ENCODE measurements around the gene TIMD4. TPM values are rescaled to one million over a fixed set of nuclear protein-coding genes. Genes with fewer than 3 reads are reported as not detected.

Gene TIMD4
- polyA plus RNA-seq, 2 donors, result 0.04 TPM; not detected in 1

GRCh38 chr5:156912869-156913268 is 50.2 kb downstream of the TIMD4 start:
- Histone ChIP-seq H3K4me1 (ENCODE audit: control insufficient read depth in 2 of 2, insufficient read depth in 2 of 2, low read length in 1 of 2) (no peaks in the 10 kb centered on the region), H3K9me3 (ENCODE audit: control insufficient read depth in 2 of 2, insufficient read depth in 1 of 2, low read depth in 1 of 2, low read length in 1 of 2) (no peaks in the 10 kb centered on the region), H3K27ac (ENCODE audit: low read depth in 2 of 2, low read length in 1 of 2) (no peak overlapping the region), H3K27me3 (ENCODE audit: control insufficient read depth in 1 of 2, insufficient read depth in 2 of 2, low read length in 2 of 2) (no peaks in the 10 kb centered on the region), H3K36me3 (ENCODE audit: control insufficient read depth in 2 of 2, insufficient read depth in 2 of 2, low read length in 1 of 2) (no peaks in the 10 kb centered on the region), H3K4me3 (ENCODE audit: low read depth in 1 of 2, low read length in 2 of 2) (no peak overlapping the region)
- WGBS, 2 donors, result 68 to 80% methylated on average over 5 of the region's 5 CpGs

- H3K4me3 ChIP-seq (ENCODE audit: low read depth in 1 of 2, low read length in 2 of 2), result no peak overlapping the region
- no peaks in the 10 kb centered on the region for H3K9me3 ChIP-seq (ENCODE audit: control insufficient read depth in 2 of 2, insufficient read depth in 1 of 2, low read depth in 1 of 2, low read length in 1 of 2)
- H3K36me3 ChIP-seq (ENCODE audit: control insufficient read depth in 2 of 2, insufficient read depth in 2 of 2, low read length in 1 of 2), result no peaks in the 10 kb centered on the region
- 95% methylated on average over 6 of the region's 6 CpGs for WGBS, 2 donors
- no peak overlapping the region for H3K27ac ChIP-seq (ENCODE audit: low read depth in 2 of 2, low read length in 1 of 2)
- no peaks in the 10 kb centered on the region for H3K27me3 ChIP-seq (ENCODE audit: control insufficient read depth in 1 of 2, insufficient read depth in 2 of 2, low read length in 2 of 2)
- H3K4me1 ChIP-seq (ENCODE audit: control insufficient read depth in 2 of 2, insufficient read depth in 2 of 2, low read length in 1 of 2), result no peaks in the 10 kb centered on the region
Measured at GRCh38 chr5:156909180-156909579, 53.8 kb downstream of the TIMD4 start.

- Histone ChIP-seq H3K4me1 (ENCODE audit: control insufficient read depth in 2 of 2, insufficient read depth in 2 of 2, low read length in 1 of 2) (no peaks in the 10 kb centered on the region), H3K4me3 (ENCODE audit: low read depth in 1 of 2, low read length in 2 of 2) (no peak overlapping the region), H3K27ac (ENCODE audit: low read depth in 2 of 2, low read length in 1 of 2) (no peak overlapping the region), H3K9me3 (ENCODE audit: control insufficient read depth in 2 of 2, insufficient read depth in 1 of 2, low read depth in 1 of 2, low read length in 1 of 2) (no peaks in the 10 kb centered on the region), H3K27me3 (ENCODE audit: control insufficient read depth in 1 of 2, insufficient read depth in 2 of 2, low read length in 2 of 2) (no peaks in the 10 kb centered on the region), H3K36me3 (ENCODE audit: control insufficient read depth in 2 of 2, insufficient read depth in 2 of 2, low read length in 1 of 2) (no peaks in the 10 kb centered on the region)
- 84 to 86% methylated on average over 6 of the region's 6 CpGs for WGBS, 2 donors
Measured at GRCh38 chr5:156907667-156908066, 55.4 kb downstream of the TIMD4 start.

GRCh38 chr5:156906807-156907206 is 56.2 kb downstream of the TIMD4 start:
- no peaks in the 10 kb centered on the region for H3K36me3 ChIP-seq (ENCODE audit: control insufficient read depth in 2 of 2, insufficient read depth in 2 of 2, low read length in 1 of 2)
- H3K27ac ChIP-seq (ENCODE audit: low read depth in 2 of 2, low read length in 1 of 2), result no peak overlapping the region
- no peaks in the 10 kb centered on the region for H3K27me3 ChIP-seq (ENCODE audit: control insufficient read depth in 1 of 2, insufficient read depth in 2 of 2, low read length in 2 of 2)
- H3K4me3 ChIP-seq (ENCODE audit: low read depth in 1 of 2, low read length in 2 of 2), result no peak overlapping the region
- no peaks in the 10 kb centered on the region for H3K9me3 ChIP-seq (ENCODE audit: control insufficient read depth in 2 of 2, insufficient read depth in 1 of 2, low read depth in 1 of 2, low read length in 1 of 2)
- no peaks in the 10 kb centered on the region for H3K4me1 ChIP-seq (ENCODE audit: control insufficient read depth in 2 of 2, insufficient read depth in 2 of 2, low read length in 1 of 2)
- 69 to 79% methylated on average over 3 of the region's 3 CpGs for WGBS, 2 donors

GRCh38 chr5:156896546-156896945 is 66.5 kb downstream of the TIMD4 start:
- no peaks in the 10 kb centered on the region for H3K9me3 ChIP-seq (ENCODE audit: control insufficient read depth in 2 of 2, insufficient read depth in 1 of 2, low read depth in 1 of 2, low read length in 1 of 2)

GRCh38 chr5:156893517-156893916 is 69.5 kb downstream of the TIMD4 start:
- Histone ChIP-seq H3K9me3 (ENCODE audit: control insufficient read depth in 2 of 2, insufficient read depth in 1 of 2, low read depth in 1 of 2, low read length in 1 of 2) (no peaks in the 10 kb centered on the region), H3K4me3 (ENCODE audit: low read depth in 1 of 2, low read length in 2 of 2) (no peak overlapping the region), H3K4me1 (ENCODE audit: control insufficient read depth in 2 of 2, insufficient read depth in 2 of 2, low read length in 1 of 2) (no peaks in the 10 kb centered on the region), H3K36me3 (ENCODE audit: control insufficient read depth in 2 of 2, insufficient read depth in 2 of 2, low read length in 1 of 2) (no peaks in the 10 kb centered on the region), H3K27me3 (ENCODE audit: control insufficient read depth in 1 of 2, insufficient read depth in 2 of 2, low read length in 2 of 2) (no peaks in the 10 kb centered on the region), H3K27ac (ENCODE audit: low read depth in 2 of 2, low read length in 1 of 2) (no peak overlapping the region)
- WGBS, 2 donors, result 38 to 44% methylated on average over 1 of the region's 1 CpG

More at GRCh38 chr5:156896546-156896945, 66.5 kb downstream of the TIMD4 start:
- no peak overlapping the region for H3K27ac ChIP-seq (ENCODE audit: low read depth in 2 of 2, low read length in 1 of 2)
- no peaks in the 10 kb centered on the region for H3K36me3 ChIP-seq (ENCODE audit: control insufficient read depth in 2 of 2, insufficient read depth in 2 of 2, low read length in 1 of 2)
- 62 to 72% methylated on average over 7 of the region's 7 CpGs for WGBS, 2 donors
- no peak overlapping the region for H3K4me3 ChIP-seq (ENCODE audit: low read depth in 1 of 2, low read length in 2 of 2)
- H3K27me3 ChIP-seq (ENCODE audit: control insufficient read depth in 1 of 2, insufficient read depth in 2 of 2, low read length in 2 of 2), result no peaks in the 10 kb centered on the region
- H3K4me1 ChIP-seq (ENCODE audit: control insufficient read depth in 2 of 2, insufficient read depth in 2 of 2, low read length in 1 of 2), result no peaks in the 10 kb centered on the region

GRCh38 chr5:156892864-156893263 is 70.2 kb downstream of the TIMD4 start:
- Histone ChIP-seq H3K27me3 (ENCODE audit: control insufficient read depth in 1 of 2, insufficient read depth in 2 of 2, low read length in 2 of 2) (no peaks in the 10 kb centered on the region), H3K27ac (ENCODE audit: low read depth in 2 of 2, low read length in 1 of 2) (no peak overlapping the region), H3K9me3 (ENCODE audit: control insufficient read depth in 2 of 2, insufficient read depth in 1 of 2, low read depth in 1 of 2, low read length in 1 of 2) (no peaks in the 10 kb centered on the region), H3K4me3 (ENCODE audit: low read depth in 1 of 2, low read length in 2 of 2) (no peak overlapping the region), H3K4me1 (ENCODE audit: control insufficient read depth in 2 of 2, insufficient read depth in 2 of 2, low read length in 1 of 2) (no peaks in the 10 kb centered on the region), H3K36me3 (ENCODE audit: control insufficient read depth in 2 of 2, insufficient read depth in 2 of 2, low read length in 1 of 2) (no peaks in the 10 kb centered on the region)
- WGBS, 2 donors, result 75 to 85% methylated on average over 4 of the region's 4 CpGs

- H3K36me3 ChIP-seq (ENCODE audit: control insufficient read depth in 2 of 2, insufficient read depth in 2 of 2, low read length in 1 of 2), result no peaks in the 10 kb centered on the region
- no peak overlapping the region for H3K4me3 ChIP-seq (ENCODE audit: low read depth in 1 of 2, low read length in 2 of 2)
- no peaks in the 10 kb centered on the region for H3K9me3 ChIP-seq (ENCODE audit: control insufficient read depth in 2 of 2, insufficient read depth in 1 of 2, low read depth in 1 of 2, low read length in 1 of 2)
- H3K27me3 ChIP-seq (ENCODE audit: control insufficient read depth in 1 of 2, insufficient read depth in 2 of 2, low read length in 2 of 2), result no peaks in the 10 kb centered on the region
- no peak overlapping the region for H3K27ac ChIP-seq (ENCODE audit: low read depth in 2 of 2, low read length in 1 of 2)
- H3K4me1 ChIP-seq (ENCODE audit: control insufficient read depth in 2 of 2, insufficient read depth in 2 of 2, low read length in 1 of 2), result no peaks in the 10 kb centered on the region
- WGBS, 2 donors, result 50 to 58% methylated on average over 1 of the region's 1 CpG
Measured at GRCh38 chr5:156892223-156892622, 70.8 kb downstream of the TIMD4 start.

- Histone ChIP-seq H3K27ac (ENCODE audit: low read depth in 2 of 2, low read length in 1 of 2) (no peak overlapping the region), H3K27me3 (ENCODE audit: control insufficient read depth in 1 of 2, insufficient read depth in 2 of 2, low read length in 2 of 2) (no peaks in the 10 kb centered on the region), H3K4me1 (ENCODE audit: control insufficient read depth in 2 of 2, insufficient read depth in 2 of 2, low read length in 1 of 2) (no peaks in the 10 kb centered on the region), H3K4me3 (ENCODE audit: low read depth in 1 of 2, low read length in 2 of 2) (no peak overlapping the region), H3K36me3 (ENCODE audit: control insufficient read depth in 2 of 2, insufficient read depth in 2 of 2, low read length in 1 of 2) (no peaks in the 10 kb centered on the region), H3K9me3 (ENCODE audit: control insufficient read depth in 2 of 2, insufficient read depth in 1 of 2, low read depth in 1 of 2, low read length in 1 of 2) (no peaks in the 10 kb centered on the region)
- WGBS, 2 donors, result 64 to 66% methylated on average over 2 of the region's 2 CpGs
Measured at GRCh38 chr5:156888520-156888919, 74.5 kb downstream of the TIMD4 start.

- H3K36me3 ChIP-seq (ENCODE audit: control insufficient read depth in 2 of 2, insufficient read depth in 2 of 2, low read length in 1 of 2), result no peaks in the 10 kb centered on the region
- no peaks in the 10 kb centered on the region for H3K4me1 ChIP-seq (ENCODE audit: control insufficient read depth in 2 of 2, insufficient read depth in 2 of 2, low read length in 1 of 2)
- no peak overlapping the region for H3K27ac ChIP-seq (ENCODE audit: low read depth in 2 of 2, low read length in 1 of 2)
- no peaks in the 10 kb centered on the region for H3K9me3 ChIP-seq (ENCODE audit: control insufficient read depth in 2 of 2, insufficient read depth in 1 of 2, low read depth in 1 of 2, low read length in 1 of 2)
- H3K4me3 ChIP-seq (ENCODE audit: low read depth in 1 of 2, low read length in 2 of 2), result no peak overlapping the region
- H3K27me3 ChIP-seq (ENCODE audit: control insufficient read depth in 1 of 2, insufficient read depth in 2 of 2, low read length in 2 of 2), result no peaks in the 10 kb centered on the region
- 59 to 66% methylated on average over 3 of the region's 3 CpGs for WGBS, 2 donors
Measured at GRCh38 chr5:156883316-156883875, 79.6 kb downstream of the TIMD4 start.

Data from esophagus (tissue), 2 donors.